Upper lobe of left lung (tissue), 4 donors: ENCODE measurements around the gene PPP1R12C.

Source experiments
- EP300 ChIP-seq, 4 donors: sonication (generic); formaldehyde crosslinking; IDR thresholded peaks; one replicate each; pipeline ENCODE4 v1.5.1; 2017; ENCODE audit warnings: antibody characterized with exemption in 4 of 4, control low read depth in 2 of 4
- POLR2A ChIP-seq, 4 donors: fragments of 450-650 bp; IDR thresholded peaks; one replicate each; pipeline ENCODE4 v1.5.1; 2016 to 2017; ENCODE audit warnings: antibody characterized with exemption in 4 of 4, mild to moderate bottlenecking in 2 of 4
- POLR2AphosphoS5 ChIP-seq, 2 donors: sonication (generic); formaldehyde crosslinking; IDR thresholded peaks; one replicate each; pipeline ENCODE4 v1.5.1; 2017; ENCODE audit warnings: antibody characterized with exemption in 2 of 2
- TF ChIP-seq, protein P1 (sequence below), 6 experiments: fragments of 450-650 bp in 4 of 6; fragments of 200-600 bp in 2 of 6; sonication (generic) in 2 of 6; IDR thresholded peaks; one replicate each; pipeline ENCODE4 v1.5.1; 2016 to 2019; ENCODE audit warnings: antibody characterized with exemption in 6 of 6

DNA sequence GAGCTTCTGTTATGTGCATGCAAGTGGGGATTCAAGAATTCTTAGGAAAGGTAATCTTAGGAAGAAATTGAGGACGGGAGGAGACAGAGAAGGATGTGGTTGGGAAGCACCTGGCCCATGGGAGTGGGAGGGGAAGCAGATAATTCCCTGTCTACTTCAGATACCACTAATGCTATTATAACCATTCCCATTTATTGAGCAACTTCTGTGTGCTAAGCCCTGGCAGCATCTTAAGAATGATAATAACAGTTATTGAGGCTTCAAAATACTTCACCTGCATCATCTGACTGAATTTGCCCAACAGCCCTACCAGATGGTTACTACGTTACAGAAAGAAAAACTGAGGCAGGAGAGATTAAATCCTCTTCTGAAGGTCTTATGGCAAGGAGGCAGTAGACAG lies 40.3 kb downstream of the PPP1R12C start:
- TF ChIP-seq, protein P1, sequence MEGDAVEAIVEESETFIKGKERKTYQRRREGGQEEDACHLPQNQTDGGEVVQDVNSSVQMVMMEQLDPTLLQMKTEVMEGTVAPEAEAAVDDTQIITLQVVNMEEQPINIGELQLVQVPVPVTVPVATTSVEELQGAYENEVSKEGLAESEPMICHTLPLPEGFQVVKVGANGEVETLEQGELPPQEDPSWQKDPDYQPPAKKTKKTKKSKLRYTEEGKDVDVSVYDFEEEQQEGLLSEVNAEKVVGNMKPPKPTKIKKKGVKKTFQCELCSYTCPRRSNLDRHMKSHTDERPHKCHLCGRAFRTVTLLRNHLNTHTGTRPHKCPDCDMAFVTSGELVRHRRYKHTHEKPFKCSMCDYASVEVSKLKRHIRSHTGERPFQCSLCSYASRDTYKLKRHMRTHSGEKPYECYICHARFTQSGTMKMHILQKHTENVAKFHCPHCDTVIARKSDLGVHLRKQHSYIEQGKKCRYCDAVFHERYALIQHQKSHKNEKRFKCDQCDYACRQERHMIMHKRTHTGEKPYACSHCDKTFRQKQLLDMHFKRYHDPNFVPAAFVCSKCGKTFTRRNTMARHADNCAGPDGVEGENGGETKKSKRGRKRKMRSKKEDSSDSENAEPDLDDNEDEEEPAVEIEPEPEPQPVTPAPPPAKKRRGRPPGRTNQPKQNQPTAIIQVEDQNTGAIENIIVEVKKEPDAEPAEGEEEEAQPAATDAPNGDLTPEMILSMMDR (IDR thresholded peaks at IDR 0.05): no peak
- no peak for TF ChIP-seq POLR2A (IDR thresholded peaks at IDR 0.05)
- TF ChIP-seq EP300 (IDR thresholded peaks at IDR 0.05): no peak
- no peak for TF ChIP-seq POLR2AphosphoS5 (IDR thresholded peaks at IDR 0.05)
